ENCODE results near the gene PLCB3. TPM values are rescaled to one million over a fixed set of nuclear protein-coding genes. Genes with fewer than 3 reads are reported as not detected.

Gene PLCB3
- total and polyA plus RNA-seq, 2 experiments from 2014 or later: 28.1 to 103 TPM

DNA sequence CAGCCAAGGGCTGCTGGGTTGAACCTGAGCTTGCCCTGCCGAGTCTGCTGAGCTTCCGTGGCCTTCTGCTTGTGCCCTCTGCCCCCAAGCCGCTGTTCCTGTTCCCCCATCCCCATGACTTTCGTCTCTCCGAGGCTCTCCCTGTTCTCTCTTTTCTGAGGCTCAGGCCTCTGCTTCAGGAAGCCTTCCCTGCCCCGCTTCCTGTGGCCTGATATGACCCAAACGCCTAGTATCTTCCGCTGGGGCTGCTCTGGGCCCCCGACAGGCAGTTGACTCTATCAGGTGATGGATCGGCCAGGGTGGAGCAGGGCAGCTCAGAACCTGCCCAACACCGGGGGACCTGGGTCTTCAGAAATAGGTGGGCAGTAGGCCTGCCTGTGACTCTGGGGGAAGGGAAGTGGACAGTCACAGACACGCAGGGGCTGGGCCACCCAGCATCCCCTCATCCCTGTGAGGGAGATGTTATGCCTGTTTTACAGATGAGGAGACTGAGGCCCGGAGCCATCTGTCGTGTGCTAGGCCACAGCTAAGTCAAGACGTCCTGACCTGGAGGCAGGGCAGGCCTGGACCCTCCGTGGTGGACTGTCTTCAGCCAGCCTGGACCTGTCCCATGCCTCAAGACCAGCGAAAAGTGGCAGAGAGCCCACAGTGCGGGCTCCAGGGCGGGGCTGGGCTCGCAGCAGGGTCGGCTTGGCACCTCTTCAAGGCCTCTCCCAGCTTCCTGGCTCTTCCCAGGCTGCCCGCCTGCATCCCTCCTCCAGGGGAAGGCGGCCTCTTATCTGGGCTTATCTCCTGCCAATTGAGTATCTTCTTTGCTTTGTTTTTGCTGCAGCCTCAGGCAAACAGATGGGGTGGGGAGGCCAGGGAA, 16.9 kb downstream of the PLCB3 start:
- peaks cover 33% of the 10 kb centered on the region for H3F3A ChIP-seq (replicated peaks; ENCODE audit: low read depth)
- H4K20me1 ChIP-seq (replicated peaks; ENCODE audit: insufficient read depth): no peaks in the 10 kb centered on the region
- peak overlapping the region; percentile 94 for H3K4me3 Mint-ChIP-seq
- H3K4me2 ChIP-seq: peak overlapping the region; percentile 94
- H3K27ac ChIP-seq (ENCODE audit: low read depth): peak overlapping the region; percentile 81
- peaks cover 23% of the 10 kb centered on the region for H3K4me1 Mint-ChIP-seq
- TF ChIP-seq EZH2phosphoT487 (IDR thresholded peaks at IDR 0.05; ENCODE audit: unreplicated experiment) (no peak), ZNF331 (CRISPR knock-in tag; IDR thresholded peaks at IDR 0.05; ENCODE audit: low read depth) (no peak), ZNF114 (CRISPR knock-in tag; IDR thresholded peaks at IDR 0.05) (no peak), STAT1 (IDR thresholded peaks at IDR 0.05; ENCODE audit: unreplicated experiment) (no peak), POLR2AphosphoS5 (IDR thresholded peaks at IDR 0.05; ENCODE audit: low read depth) (no peak), JUNB (IDR thresholded peaks at IDR 0.05; ENCODE audit: unreplicated experiment) (no peak), CREB1 (CRISPR knock-in tag; IDR thresholded peaks at IDR 0.05; ENCODE audit: low read depth) (no peak)
- TF ChIP-seq, protein P1, sequence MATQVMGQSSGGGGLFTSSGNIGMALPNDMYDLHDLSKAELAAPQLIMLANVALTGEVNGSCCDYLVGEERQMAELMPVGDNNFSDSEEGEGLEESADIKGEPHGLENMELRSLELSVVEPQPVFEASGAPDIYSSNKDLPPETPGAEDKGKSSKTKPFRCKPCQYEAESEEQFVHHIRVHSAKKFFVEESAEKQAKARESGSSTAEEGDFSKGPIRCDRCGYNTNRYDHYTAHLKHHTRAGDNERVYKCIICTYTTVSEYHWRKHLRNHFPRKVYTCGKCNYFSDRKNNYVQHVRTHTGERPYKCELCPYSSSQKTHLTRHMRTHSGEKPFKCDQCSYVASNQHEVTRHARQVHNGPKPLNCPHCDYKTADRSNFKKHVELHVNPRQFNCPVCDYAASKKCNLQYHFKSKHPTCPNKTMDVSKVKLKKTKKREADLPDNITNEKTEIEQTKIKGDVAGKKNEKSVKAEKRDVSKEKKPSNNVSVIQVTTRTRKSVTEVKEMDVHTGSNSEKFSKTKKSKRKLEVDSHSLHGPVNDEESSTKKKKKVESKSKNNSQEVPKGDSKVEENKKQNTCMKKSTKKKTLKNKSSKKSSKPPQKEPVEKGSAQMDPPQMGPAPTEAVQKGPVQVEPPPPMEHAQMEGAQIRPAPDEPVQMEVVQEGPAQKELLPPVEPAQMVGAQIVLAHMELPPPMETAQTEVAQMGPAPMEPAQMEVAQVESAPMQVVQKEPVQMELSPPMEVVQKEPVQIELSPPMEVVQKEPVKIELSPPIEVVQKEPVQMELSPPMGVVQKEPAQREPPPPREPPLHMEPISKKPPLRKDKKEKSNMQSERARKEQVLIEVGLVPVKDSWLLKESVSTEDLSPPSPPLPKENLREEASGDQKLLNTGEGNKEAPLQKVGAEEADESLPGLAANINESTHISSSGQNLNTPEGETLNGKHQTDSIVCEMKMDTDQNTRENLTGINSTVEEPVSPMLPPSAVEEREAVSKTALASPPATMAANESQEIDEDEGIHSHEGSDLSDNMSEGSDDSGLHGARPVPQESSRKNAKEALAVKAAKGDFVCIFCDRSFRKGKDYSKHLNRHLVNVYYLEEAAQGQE (IDR thresholded peaks at IDR 0.05; ENCODE audit: unreplicated experiment): no peak
- TF ChIP-seq, protein P2, sequence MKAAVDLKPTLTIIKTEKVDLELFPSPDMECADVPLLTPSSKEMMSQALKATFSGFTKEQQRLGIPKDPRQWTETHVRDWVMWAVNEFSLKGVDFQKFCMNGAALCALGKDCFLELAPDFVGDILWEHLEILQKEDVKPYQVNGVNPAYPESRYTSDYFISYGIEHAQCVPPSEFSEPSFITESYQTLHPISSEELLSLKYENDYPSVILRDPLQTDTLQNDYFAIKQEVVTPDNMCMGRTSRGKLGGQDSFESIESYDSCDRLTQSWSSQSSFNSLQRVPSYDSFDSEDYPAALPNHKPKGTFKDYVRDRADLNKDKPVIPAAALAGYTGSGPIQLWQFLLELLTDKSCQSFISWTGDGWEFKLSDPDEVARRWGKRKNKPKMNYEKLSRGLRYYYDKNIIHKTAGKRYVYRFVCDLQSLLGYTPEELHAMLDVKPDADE (IDR thresholded peaks at IDR 0.05): no peak
- TF ChIP-seq, protein P3, sequence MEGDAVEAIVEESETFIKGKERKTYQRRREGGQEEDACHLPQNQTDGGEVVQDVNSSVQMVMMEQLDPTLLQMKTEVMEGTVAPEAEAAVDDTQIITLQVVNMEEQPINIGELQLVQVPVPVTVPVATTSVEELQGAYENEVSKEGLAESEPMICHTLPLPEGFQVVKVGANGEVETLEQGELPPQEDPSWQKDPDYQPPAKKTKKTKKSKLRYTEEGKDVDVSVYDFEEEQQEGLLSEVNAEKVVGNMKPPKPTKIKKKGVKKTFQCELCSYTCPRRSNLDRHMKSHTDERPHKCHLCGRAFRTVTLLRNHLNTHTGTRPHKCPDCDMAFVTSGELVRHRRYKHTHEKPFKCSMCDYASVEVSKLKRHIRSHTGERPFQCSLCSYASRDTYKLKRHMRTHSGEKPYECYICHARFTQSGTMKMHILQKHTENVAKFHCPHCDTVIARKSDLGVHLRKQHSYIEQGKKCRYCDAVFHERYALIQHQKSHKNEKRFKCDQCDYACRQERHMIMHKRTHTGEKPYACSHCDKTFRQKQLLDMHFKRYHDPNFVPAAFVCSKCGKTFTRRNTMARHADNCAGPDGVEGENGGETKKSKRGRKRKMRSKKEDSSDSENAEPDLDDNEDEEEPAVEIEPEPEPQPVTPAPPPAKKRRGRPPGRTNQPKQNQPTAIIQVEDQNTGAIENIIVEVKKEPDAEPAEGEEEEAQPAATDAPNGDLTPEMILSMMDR (conservative IDR thresholded peaks at IDR 0.05; ENCODE audit: low read depth in 2 of 2): no peak
- H3K27me3 Mint-ChIP-seq (ENCODE audit: insufficient read depth, low read depth, poor library complexity): peaks cover 23% of the 10 kb centered on the region
- H3K9me2 ChIP-seq (ENCODE audit: insufficient read depth): no peaks in the 10 kb centered on the region
- H2AFZ ChIP-seq: no peak overlapping the region
- peaks cover 3% of the 10 kb centered on the region; the same call in 2 of the 3 replicates for H3K9me3 Mint-ChIP-seq
- H3K4me3 ChIP-seq: peak overlapping the region; percentile 73
- peak overlapping the region; percentile 73; the same call in 1 of the 2 replicates for H3K27ac Mint-ChIP-seq
- peaks cover 37% of the 10 kb centered on the region for H3K36me3 Mint-ChIP-seq (ENCODE audit: low read depth)
- H3K4me1 ChIP-seq (ENCODE audit: insufficient read depth): peaks cover 11% of the 10 kb centered on the region; the same call in 1 of the 2 replicates
- no peaks in the 10 kb centered on the region for H3K79me2 ChIP-seq (replicated peaks; ENCODE audit: insufficient read depth)
- no peaks in the 10 kb centered on the region for H3K27me3 ChIP-seq (ENCODE audit: insufficient read depth)
- ATAC-seq: no peak
- DNase-seq (ENCODE audit: low spot score): no peak
- H3K36me3 ChIP-seq (ENCODE audit: insufficient read depth): no peaks in the 10 kb centered on the region; the same call in 1 of the 2 replicates
